ENCODE measurements around the gene ADAM12.

ADAM12 gene

GRCh38 chr10:126160571-126160970, 227.7 kb downstream of the ADAM12 start:
- H3K27ac ChIP-seq (ENCODE audit: extremely low read depth, low read depth, low read length), result no peak overlapping the region
- no peak overlapping the region for H3K4me3 ChIP-seq (ENCODE audit: low read depth, low read length)
- H3K9me3 ChIP-seq (ENCODE audit: control insufficient read depth, insufficient read depth, low read depth, low read length), result no peaks in the 10 kb centered on the region
- no peak for TF ChIP-seq REST (tag by site-specific recombination; IDR thresholded peaks at IDR 0.05)
- TF ChIP-seq ZNF391 (tag by site-specific recombination; IDR thresholded peaks at IDR 0.05; ENCODE audit: borderline replicate concordance, low read depth), result no peak
- TF ChIP-seq ZNF629 (tag by site-specific recombination; IDR thresholded peaks at IDR 0.05), result no peak
- TF ChIP-seq SCRT2 (tag by site-specific recombination; IDR thresholded peaks at IDR 0.05), result no peak
- no peak for TF ChIP-seq ZNF830 (tag by site-specific recombination; IDR thresholded peaks at IDR 0.05; ENCODE audit: low read depth)
- no peak for TF ChIP-seq ZNF114 (tag by site-specific recombination; IDR thresholded peaks at IDR 0.05)
- no peak for TF ChIP-seq ZSCAN30 (tag by site-specific recombination; IDR thresholded peaks at IDR 0.05)
- no peak for TF ChIP-seq ZFP69B (tag by site-specific recombination; IDR thresholded peaks at IDR 0.05)
- TF ChIP-seq PATZ1 (tag by site-specific recombination; IDR thresholded peaks at IDR 0.05), result no peak
- H3K4me1 ChIP-seq (ENCODE audit: control insufficient read depth, insufficient read depth, low read length), result no peaks in the 10 kb centered on the region
- ChIA-PET CTCF (interaction anchor here (0.7 to 3.0 kb wide), 10 partner anchors 9 to 437 kb away, joined by 3 to 19 read pairs (median 3); no protein-coding TSS in a partner anchor), POLR2A (interaction anchor here (0.5 kb wide), 1 partner anchor 346 kb away, joined by 4 read pairs; no protein-coding TSS in a partner anchor)
- no peaks in the 10 kb centered on the region for H3K36me3 ChIP-seq (ENCODE audit: control insufficient read depth in 2 of 2, insufficient read depth in 1 of 2, low read length in 2 of 2)

GRCh38 chr10:126158133-126158892, 230.0 kb downstream of the ADAM12 start:
- Histone ChIP-seq H3K4me1 (ENCODE audit: control insufficient read depth, insufficient read depth, low read length) (no peaks in the 10 kb centered on the region), H3K4me3 (ENCODE audit: low read depth, low read length) (no peak overlapping the region), H3K27ac (ENCODE audit: extremely low read depth, low read depth, low read length) (no peak overlapping the region), H3K9me3 (ENCODE audit: control insufficient read depth, insufficient read depth, low read depth, low read length) (no peaks in the 10 kb centered on the region), H3K36me3 (ENCODE audit: control insufficient read depth in 2 of 2, insufficient read depth in 1 of 2, low read length in 2 of 2) (no peaks in the 10 kb centered on the region)
- POLR2A ChIA-PET, result no interaction called here
- TF ChIP-seq GLIS2 (tag by site-specific recombination; IDR thresholded peaks at IDR 0.05), result no peak
- no peak for TF ChIP-seq ZNF175 (tag by site-specific recombination; IDR thresholded peaks at IDR 0.05)
- TF ChIP-seq KLF16 (tag by site-specific recombination; IDR thresholded peaks at IDR 0.05), result no peak
- TF ChIP-seq ZNF221 (tag by site-specific recombination; IDR thresholded peaks at IDR 0.05; ENCODE audit: borderline replicate concordance), result no peak
- no peak for TF ChIP-seq ZBTB48 (tag by site-specific recombination; IDR thresholded peaks at IDR 0.05)
- no peak for TF ChIP-seq EGR2 (tag by site-specific recombination; IDR thresholded peaks at IDR 0.05; ENCODE audit: low read depth)
- no peak for TF ChIP-seq ZNF112 (tag by site-specific recombination; IDR thresholded peaks at IDR 0.05)
- no peak for TF ChIP-seq ZNF791 (tag by site-specific recombination; IDR thresholded peaks at IDR 0.05)
- TF ChIP-seq TSHZ1 (tag by site-specific recombination; IDR thresholded peaks at IDR 0.05; ENCODE audit: borderline replicate concordance), result no peak
- CTCF ChIA-PET, result no interaction called here
